ENCODE data around the gene DEPDC7. TPM values are rescaled to one million over a fixed set of nuclear protein-coding genes. Genes with fewer than 3 reads are reported as not detected.

The DEPDC7 gene
- total RNA-seq, 4 donors from 2014 or later, result 3.3 to 76.2 (median 36.9) TPM

DNA sequence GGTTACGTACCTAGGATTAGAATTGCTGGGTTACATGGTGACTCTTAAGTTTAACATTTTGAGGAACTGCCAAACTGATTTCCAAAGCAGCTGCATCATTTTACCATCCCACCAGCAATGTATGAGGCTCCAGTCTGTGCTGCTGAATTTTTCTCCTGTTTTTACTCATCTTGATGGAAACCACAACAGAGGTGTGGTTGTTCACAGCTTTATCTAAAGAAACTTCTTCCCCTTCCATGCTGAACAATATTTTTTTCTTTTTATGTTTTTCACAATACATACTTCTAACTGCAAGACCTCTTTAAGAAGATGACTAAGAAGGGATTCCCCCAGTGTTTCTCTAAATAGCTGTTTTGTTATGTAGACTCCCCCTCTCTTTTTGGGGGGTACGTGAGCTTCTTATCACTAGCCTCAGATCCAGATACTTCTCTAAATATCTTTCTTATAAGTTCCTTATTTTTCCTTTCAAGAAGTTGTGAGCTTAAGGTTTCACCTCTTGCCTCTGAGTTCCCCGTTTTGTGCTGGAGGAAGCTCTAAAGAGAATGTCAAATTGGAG lies 47.7 kb downstream of the DEPDC7 start:
- TF ChIP-seq, protein P1, sequence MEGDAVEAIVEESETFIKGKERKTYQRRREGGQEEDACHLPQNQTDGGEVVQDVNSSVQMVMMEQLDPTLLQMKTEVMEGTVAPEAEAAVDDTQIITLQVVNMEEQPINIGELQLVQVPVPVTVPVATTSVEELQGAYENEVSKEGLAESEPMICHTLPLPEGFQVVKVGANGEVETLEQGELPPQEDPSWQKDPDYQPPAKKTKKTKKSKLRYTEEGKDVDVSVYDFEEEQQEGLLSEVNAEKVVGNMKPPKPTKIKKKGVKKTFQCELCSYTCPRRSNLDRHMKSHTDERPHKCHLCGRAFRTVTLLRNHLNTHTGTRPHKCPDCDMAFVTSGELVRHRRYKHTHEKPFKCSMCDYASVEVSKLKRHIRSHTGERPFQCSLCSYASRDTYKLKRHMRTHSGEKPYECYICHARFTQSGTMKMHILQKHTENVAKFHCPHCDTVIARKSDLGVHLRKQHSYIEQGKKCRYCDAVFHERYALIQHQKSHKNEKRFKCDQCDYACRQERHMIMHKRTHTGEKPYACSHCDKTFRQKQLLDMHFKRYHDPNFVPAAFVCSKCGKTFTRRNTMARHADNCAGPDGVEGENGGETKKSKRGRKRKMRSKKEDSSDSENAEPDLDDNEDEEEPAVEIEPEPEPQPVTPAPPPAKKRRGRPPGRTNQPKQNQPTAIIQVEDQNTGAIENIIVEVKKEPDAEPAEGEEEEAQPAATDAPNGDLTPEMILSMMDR (IDR thresholded peaks at IDR 0.05), result no peak
- TF ChIP-seq POLR2A (IDR thresholded peaks at IDR 0.05), result no peak
- Histone ChIP-seq H3K27ac (no peak overlapping the region), H3K4me1 (peaks cover 0 to 41% (median 0%) of the 10 kb centered on the region in 4 donors), H3K4me3 (no peak overlapping the region), H3K27me3 (no peaks in the 10 kb centered on the region), H3K9me3 (no peaks in the 10 kb centered on the region), H3K36me3 (peaks cover 0 to 72% (median 0%) of the 10 kb centered on the region in 3 donors)
- no peak for DNase-seq

DNA sequence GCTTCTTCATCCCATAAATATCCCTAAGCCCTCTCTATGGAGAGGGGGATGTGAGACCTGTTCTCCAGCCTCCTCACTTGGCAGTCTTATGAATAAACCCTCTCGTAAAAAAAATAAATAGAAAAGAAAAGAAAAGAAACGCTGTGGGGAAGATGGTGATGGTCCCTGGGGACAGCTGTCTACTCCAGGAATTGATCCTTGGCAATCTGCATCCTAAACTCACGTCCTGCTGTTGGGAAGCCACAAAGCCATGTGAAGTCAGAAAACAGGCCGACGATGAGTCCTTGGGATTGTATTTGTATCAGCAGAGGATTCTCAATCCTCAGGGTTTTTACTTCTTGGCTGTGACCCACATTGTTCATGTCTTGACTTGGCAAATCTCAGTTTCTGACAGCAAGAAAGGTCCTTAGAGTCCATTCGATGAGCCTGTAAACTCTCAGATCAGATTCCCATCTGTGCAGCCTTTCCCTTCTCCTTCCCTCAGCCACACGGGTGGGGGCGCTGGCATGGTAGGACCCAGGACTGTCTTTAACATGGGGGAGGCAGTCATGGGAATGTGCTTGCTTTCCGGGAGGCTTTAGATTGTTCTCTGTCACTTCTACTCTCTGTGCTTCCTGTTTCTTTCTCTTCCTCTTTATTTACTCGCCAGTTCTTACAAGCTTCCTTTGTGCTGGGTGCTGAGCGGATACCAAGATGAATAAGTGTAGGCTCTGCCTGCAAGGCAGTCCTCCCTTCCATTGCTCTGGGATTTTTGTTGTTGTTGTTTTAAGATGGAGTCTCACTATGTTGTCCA lies 48.6 kb downstream of the DEPDC7 start:
- Histone ChIP-seq H3K4me1 (peaks cover 0 to 41% (median 0%) of the 10 kb centered on the region in 4 donors), H3K4me3 (no peak overlapping the region), H3K36me3 (peaks cover 0 to 72% (median 0%) of the 10 kb centered on the region in 3 donors), H3K27ac (peak overlapping the region in 1 of 4 donors; percentile 5), H3K27me3 (no peaks in the 10 kb centered on the region), H3K9me3 (no peaks in the 10 kb centered on the region)
- TF ChIP-seq, protein P1 (IDR thresholded peaks at IDR 0.05), result no peak
- no peak for TF ChIP-seq POLR2A (IDR thresholded peaks at IDR 0.05)
- no peak for DNase-seq

DNA sequence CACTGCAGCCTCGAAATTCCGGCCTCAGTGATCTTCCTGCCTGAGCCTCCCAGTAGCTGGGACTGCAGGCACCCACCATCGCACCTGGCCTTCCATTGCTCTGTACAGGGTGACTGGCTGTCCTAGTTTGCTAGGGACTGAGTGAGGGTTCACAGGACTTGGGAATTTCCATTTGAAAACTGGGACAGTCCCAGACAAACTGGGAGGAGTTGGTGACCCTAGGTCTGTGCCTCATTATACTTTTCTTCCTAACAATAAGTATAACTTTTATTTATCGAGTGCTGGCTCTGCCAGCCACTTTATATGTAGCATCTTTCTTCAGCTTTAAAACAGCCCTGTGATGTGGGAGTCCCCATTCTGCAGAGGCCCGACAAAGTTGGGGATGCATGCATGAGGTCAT lies 49.2 kb downstream of the DEPDC7 start:
- Histone ChIP-seq H3K27ac (no peak overlapping the region), H3K27me3 (no peaks in the 10 kb centered on the region), H3K9me3 (no peaks in the 10 kb centered on the region), H3K4me3 (no peak overlapping the region), H3K36me3 (peaks cover 0 to 71% (median 0%) of the 10 kb centered on the region in 3 donors), H3K4me1 (peaks cover 0 to 41% (median 0%) of the 10 kb centered on the region in 4 donors)
- no peak for TF ChIP-seq POLR2A (IDR thresholded peaks at IDR 0.05)
- TF ChIP-seq, protein P1 (IDR thresholded peaks at IDR 0.05), result no peak
- DNase-seq, result no peak

DNA sequence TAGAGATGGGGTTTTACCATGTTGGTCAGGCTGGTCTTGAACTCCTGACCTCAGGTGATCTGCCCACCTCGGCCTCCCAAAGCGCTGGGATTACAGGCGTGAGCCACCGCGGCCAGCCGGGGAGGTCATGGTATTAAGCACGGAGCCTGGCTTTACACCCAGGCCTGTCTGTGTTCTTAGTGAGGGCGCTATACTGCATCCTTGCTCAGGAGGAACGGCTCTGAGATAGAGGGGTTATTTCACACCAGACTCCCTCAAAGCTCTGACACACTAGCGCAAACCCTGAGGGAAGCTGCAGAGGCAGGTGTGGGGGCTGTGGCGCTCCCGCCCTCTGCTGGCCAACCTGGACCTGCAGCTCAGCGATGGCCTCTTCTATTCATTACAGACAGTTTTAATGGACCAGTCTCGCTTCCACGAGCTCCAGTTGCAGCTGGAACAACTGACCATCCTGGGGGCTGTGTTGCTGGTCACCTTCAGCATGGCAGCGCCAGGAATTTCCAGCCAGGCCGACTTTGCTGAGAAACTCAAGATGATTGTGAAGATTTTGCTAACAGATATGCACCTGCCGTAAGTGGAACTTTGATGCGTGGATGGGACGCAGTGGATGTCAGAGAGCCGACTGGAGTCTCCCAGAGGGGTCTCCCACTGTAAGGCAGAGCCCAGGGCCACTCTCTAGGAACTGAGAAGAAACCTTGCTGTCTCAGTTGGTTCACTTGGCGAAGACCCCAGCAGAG lies 49.9 kb downstream of the DEPDC7 start:
- no peak overlapping the region for H3K27ac ChIP-seq
- H3K27me3 ChIP-seq, result no peaks in the 10 kb centered on the region
- H3K4me3 ChIP-seq, result no peak overlapping the region
- peak; percentile 45 to 85 (median 83) for DNase-seq
- H3K9me3 ChIP-seq, result no peaks in the 10 kb centered on the region
- peaks cover 0 to 72% (median 0%) of the 10 kb centered on the region in 3 donors for H3K36me3 ChIP-seq
- TF ChIP-seq, protein P1 (IDR thresholded peaks at IDR 0.05), result peak; percentile 42 to 93 (median 90)
- TF ChIP-seq POLR2A (IDR thresholded peaks at IDR 0.05), result no peak
- H3K4me1 ChIP-seq, result peaks cover 0 to 40% (median 0%) of the 10 kb centered on the region in 4 donors

DNA sequence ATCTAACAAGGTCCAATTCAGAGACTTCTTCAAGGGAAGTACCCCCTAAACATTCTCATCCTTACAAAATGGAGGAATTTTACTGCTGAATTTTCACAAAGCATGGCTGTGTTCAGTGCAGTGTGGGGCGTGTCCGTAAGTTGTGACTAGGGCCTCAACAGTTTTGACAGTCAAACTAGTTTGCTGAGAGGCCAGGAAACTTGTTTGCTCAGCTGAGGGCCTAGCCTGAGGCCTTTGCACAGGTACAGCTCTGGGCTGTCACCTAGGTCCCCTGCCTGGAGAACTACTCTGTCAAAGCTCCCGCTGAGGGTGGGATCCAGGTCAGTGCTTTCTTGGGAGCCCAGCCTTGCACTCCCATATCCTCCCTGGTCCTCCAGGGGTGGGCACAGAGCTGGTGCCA lies 51.6 kb downstream of the DEPDC7 start:
- no peaks in the 10 kb centered on the region for H3K9me3 ChIP-seq
- peaks cover 0 to 28% (median 0%) of the 10 kb centered on the region in 4 donors for H3K4me1 ChIP-seq
- H3K27ac ChIP-seq, result no peak overlapping the region
- no peaks in the 10 kb centered on the region for H3K27me3 ChIP-seq
- no peak overlapping the region for H3K4me3 ChIP-seq
- DNase-seq, result no peak
- TF ChIP-seq POLR2A (IDR thresholded peaks at IDR 0.05), result no peak
- TF ChIP-seq, protein P1 (IDR thresholded peaks at IDR 0.05), result no peak
- peaks cover 0 to 75% (median 0%) of the 10 kb centered on the region in 3 donors for H3K36me3 ChIP-seq
